ENCODE measurements around the gene MED7.

Gene MED7

DNA sequence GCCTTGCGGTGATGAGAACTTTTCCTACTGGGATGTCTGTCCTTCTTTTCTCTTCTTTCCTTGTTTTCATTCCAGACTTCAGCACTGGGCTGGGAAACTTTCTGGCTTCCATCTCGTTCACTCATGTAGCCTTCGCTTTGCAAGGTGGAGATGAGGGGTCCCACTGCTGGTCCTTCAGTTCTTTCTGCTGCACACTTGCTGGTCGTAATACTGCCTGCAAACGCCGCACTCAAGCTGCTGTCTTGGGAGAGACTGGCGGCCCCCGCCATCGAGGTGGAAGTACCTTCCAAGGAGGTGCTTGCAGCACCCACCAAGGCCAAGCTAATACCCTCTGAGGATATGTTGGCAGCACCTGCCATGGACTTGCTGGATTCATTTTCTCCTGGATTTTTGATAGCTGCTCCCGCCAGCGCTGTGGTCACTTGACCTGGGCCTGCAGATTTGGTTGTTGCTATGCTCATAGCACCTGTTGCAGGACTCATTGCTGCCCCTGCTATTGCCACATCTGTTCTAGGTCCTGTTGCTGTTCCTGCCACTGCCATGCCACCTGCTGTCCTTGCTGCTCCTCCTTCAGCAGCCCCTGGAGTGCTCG lies 20.4 kb upstream of the MED7 start:
- TF ChIP-seq EZH2 (IDR thresholded peaks at IDR 0.05; ENCODE audit: borderline replicate concordance, low read depth, low read length, severe bottlenecking) = no peak
- TF ChIP-seq, protein P1, sequence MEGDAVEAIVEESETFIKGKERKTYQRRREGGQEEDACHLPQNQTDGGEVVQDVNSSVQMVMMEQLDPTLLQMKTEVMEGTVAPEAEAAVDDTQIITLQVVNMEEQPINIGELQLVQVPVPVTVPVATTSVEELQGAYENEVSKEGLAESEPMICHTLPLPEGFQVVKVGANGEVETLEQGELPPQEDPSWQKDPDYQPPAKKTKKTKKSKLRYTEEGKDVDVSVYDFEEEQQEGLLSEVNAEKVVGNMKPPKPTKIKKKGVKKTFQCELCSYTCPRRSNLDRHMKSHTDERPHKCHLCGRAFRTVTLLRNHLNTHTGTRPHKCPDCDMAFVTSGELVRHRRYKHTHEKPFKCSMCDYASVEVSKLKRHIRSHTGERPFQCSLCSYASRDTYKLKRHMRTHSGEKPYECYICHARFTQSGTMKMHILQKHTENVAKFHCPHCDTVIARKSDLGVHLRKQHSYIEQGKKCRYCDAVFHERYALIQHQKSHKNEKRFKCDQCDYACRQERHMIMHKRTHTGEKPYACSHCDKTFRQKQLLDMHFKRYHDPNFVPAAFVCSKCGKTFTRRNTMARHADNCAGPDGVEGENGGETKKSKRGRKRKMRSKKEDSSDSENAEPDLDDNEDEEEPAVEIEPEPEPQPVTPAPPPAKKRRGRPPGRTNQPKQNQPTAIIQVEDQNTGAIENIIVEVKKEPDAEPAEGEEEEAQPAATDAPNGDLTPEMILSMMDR (IDR thresholded peaks at IDR 0.05; ENCODE audit: borderline replicate concordance, extremely low read depth, low read length, poor library complexity, severe bottlenecking) = no peak
- Histone ChIP-seq H3K27me3 (ENCODE audit: insufficient read depth, low read length, poor library complexity) (no peaks in the 10 kb centered on the region), H3K36me3 (ENCODE audit: insufficient read depth, low read length) (no peaks in the 10 kb centered on the region), H4K20me1 (ENCODE audit: insufficient read depth, low read length) (no peaks in the 10 kb centered on the region), H3K9me3 (ENCODE audit: insufficient read depth, low read length, severe bottlenecking) (no peaks in the 10 kb centered on the region), H3K4me1 (ENCODE audit: insufficient read depth, low read length) (no peaks in the 10 kb centered on the region), H2AFZ (ENCODE audit: low read depth, low read length) (no peak overlapping the region), H3K4me3 (ENCODE audit: low read depth in 1 of 2, low read length in 2 of 2) (no peak overlapping the region), H3K27ac (ENCODE audit: low read length) (no peak overlapping the region), H3K4me2 (ENCODE audit: insufficient read depth, low read length) (no peak overlapping the region), H3K9ac (ENCODE audit: low read depth, low read length) (no peak overlapping the region), H3K79me2 (ENCODE audit: insufficient read depth, low read length) (no peaks in the 10 kb centered on the region)
- DNase-seq (no peak), ATAC-seq (ENCODE audit: insufficient read depth, low read depth) (no peak)

DNA sequence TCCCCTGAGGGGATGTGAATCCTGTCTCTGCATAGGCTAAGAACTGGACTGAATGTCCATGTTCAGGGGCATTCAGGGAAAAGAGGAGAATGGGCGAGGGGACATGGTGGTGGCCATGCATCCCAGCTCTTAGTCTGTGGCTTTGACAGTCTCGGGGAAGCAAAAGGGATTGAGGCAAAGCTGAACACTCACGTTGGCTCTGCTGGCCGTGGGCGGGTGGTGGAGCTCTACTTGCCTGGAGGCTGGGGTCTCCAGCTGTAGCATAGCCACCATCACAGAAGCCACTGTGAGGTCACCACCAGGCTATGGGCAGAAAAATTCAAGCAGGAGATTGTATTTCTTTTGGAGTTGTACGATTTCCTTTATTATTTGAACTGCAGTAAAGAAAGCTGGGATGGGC lies 19.3 kb upstream of the MED7 start:
- no peak overlapping the region for H3K4me3 ChIP-seq (ENCODE audit: low read depth in 1 of 2, low read length in 2 of 2)
- no peak overlapping the region for H2AFZ ChIP-seq (ENCODE audit: low read depth, low read length)
- no peaks in the 10 kb centered on the region for H3K79me2 ChIP-seq (ENCODE audit: insufficient read depth, low read length)
- H3K9me3 ChIP-seq (ENCODE audit: insufficient read depth, low read length, severe bottlenecking) = no peaks in the 10 kb centered on the region
- H4K20me1 ChIP-seq (ENCODE audit: insufficient read depth, low read length) = no peaks in the 10 kb centered on the region
- no peaks in the 10 kb centered on the region for H3K4me1 ChIP-seq (ENCODE audit: insufficient read depth, low read length)
- H3K27ac ChIP-seq (ENCODE audit: low read length) = no peak overlapping the region
- TF ChIP-seq EZH2 (IDR thresholded peaks at IDR 0.05; ENCODE audit: borderline replicate concordance, low read depth, low read length, severe bottlenecking) = no peak
- TF ChIP-seq, protein P1 (IDR thresholded peaks at IDR 0.05; ENCODE audit: borderline replicate concordance, extremely low read depth, low read length, poor library complexity, severe bottlenecking) = no peak
- DNase-seq (no peak), ATAC-seq (ENCODE audit: insufficient read depth, low read depth) (no peak)
- no peaks in the 10 kb centered on the region for H3K27me3 ChIP-seq (ENCODE audit: insufficient read depth, low read length, poor library complexity)
- H3K36me3 ChIP-seq (ENCODE audit: insufficient read depth, low read length) = no peaks in the 10 kb centered on the region
- H3K9ac ChIP-seq (ENCODE audit: low read depth, low read length) = no peak overlapping the region
- H3K4me2 ChIP-seq (ENCODE audit: insufficient read depth, low read length) = no peak overlapping the region

DNA sequence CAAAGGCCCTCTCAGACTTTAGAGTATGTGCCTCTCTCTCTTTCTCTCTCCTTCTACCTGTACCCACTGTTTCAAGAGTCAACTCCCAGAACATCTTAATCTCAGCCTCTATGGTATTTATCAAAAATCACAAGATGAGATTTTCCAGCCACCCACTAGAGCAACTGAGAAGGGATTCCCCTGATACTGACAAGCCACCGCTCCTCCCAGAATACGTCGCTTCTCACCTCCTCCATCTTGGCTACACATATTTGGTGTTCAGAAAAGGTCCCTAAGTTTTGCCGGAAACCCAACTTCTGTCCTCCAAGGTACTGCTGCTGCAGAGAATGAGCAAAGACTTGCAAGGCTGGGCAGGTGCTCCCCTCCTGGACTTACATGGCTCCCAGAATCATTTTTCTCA lies 17.3 kb upstream of the MED7 start:
- Histone ChIP-seq H3K36me3 (ENCODE audit: insufficient read depth, low read length) (no peaks in the 10 kb centered on the region), H3K4me2 (ENCODE audit: insufficient read depth, low read length) (no peak overlapping the region), H3K9ac (ENCODE audit: low read depth, low read length) (no peak overlapping the region), H3K9me3 (ENCODE audit: insufficient read depth, low read length, severe bottlenecking) (no peaks in the 10 kb centered on the region), H3K79me2 (ENCODE audit: insufficient read depth, low read length) (no peaks in the 10 kb centered on the region), H2AFZ (ENCODE audit: low read depth, low read length) (no peak overlapping the region), H3K27me3 (ENCODE audit: insufficient read depth, low read length, poor library complexity) (no peaks in the 10 kb centered on the region), H3K27ac (ENCODE audit: low read length) (no peak overlapping the region), H3K4me3 (ENCODE audit: low read depth in 1 of 2, low read length in 2 of 2) (no peak overlapping the region), H3K4me1 (ENCODE audit: insufficient read depth, low read length) (no peaks in the 10 kb centered on the region), H4K20me1 (ENCODE audit: insufficient read depth, low read length) (no peaks in the 10 kb centered on the region)
- TF ChIP-seq, protein P1 (IDR thresholded peaks at IDR 0.05; ENCODE audit: borderline replicate concordance, extremely low read depth, low read length, poor library complexity, severe bottlenecking) = no peak
- TF ChIP-seq EZH2 (IDR thresholded peaks at IDR 0.05; ENCODE audit: borderline replicate concordance, low read depth, low read length, severe bottlenecking) = no peak
- DNase-seq = no peak
- no peak for ATAC-seq (ENCODE audit: insufficient read depth, low read depth)
